H1 (cell line): Measurements from ENCODE around the gene TMTC2.

Experiments used
- BRCA1 ChIP-seq: IDR thresholded peaks from 2 replicates; pipeline ENCODE4 v1.6.1; 2012; ENCODE audit warnings: low read depth, low read length, improper control_type of control experiment
- CEBPB ChIP-seq: IDR thresholded peaks from 2 replicates; pipeline ENCODE4 v1.6.1; 2012; ENCODE audit warnings: low read depth, low read length
- CTCF ChIP-seq, 3 experiments: IDR thresholded peaks; 1 replicate in 2 of 3; 2 replicates in 1 of 3; pipeline versions ENCODE4 v1.5.1 to v1.6.1; 2011; ENCODE audit warnings: low read length in 3 of 3, mild to moderate bottlenecking in 3 of 3, inconsistent platforms in 2 of 3, low read depth in 1 of 3, moderate library complexity in 1 of 3; ENCODE audit not compliant: insufficient read depth in 1 of 3; ENCODE audit errors: control extremely low read depth in 1 of 3
- GABPA ChIP-seq: IDR thresholded peaks from 2 replicates; pipeline ENCODE4 v1.6.1; 2011; ENCODE audit warnings: mild to moderate bottlenecking, low read length, moderate library complexity, borderline replicate concordance; ENCODE audit not compliant: insufficient read depth
- POLR2AphosphoS5 ChIP-seq: IDR thresholded peaks from 2 replicates; pipeline ENCODE4 v1.6.1; 2011; ENCODE audit warnings: low read depth, low read length
- YY1 ChIP-seq: IDR thresholded peaks from 2 replicates; pipeline ENCODE4 v1.6.1; 2011; ENCODE audit warnings: low read depth, mild to moderate bottlenecking, low read length
- ZNF274 ChIP-seq: IDR thresholded peaks from 2 replicates; pipeline ENCODE4 v1.7.0; 2012; ENCODE audit warnings: low read length, borderline replicate concordance; ENCODE audit errors: extremely low read depth
- TF ChIP-seq, protein P1 (sequence below): IDR thresholded peaks from 2 replicates; pipeline ENCODE4 v1.6.1; 2011; ENCODE audit warnings: low read length, improper control_type of control experiment

- TF ChIP-seq CTCF (IDR thresholded peaks at IDR 0.05; ENCODE audit: control extremely low read depth in 1 of 3, insufficient read depth in 1 of 3, low read depth in 1 of 3, low read length in 3 of 3), result no peak
- TF ChIP-seq YY1, result no peak
- TF ChIP-seq POLR2AphosphoS5, result no peak
- no peak for TF ChIP-seq GABPA
- TF ChIP-seq CEBPB, result no peak
- TF ChIP-seq, protein P1, sequence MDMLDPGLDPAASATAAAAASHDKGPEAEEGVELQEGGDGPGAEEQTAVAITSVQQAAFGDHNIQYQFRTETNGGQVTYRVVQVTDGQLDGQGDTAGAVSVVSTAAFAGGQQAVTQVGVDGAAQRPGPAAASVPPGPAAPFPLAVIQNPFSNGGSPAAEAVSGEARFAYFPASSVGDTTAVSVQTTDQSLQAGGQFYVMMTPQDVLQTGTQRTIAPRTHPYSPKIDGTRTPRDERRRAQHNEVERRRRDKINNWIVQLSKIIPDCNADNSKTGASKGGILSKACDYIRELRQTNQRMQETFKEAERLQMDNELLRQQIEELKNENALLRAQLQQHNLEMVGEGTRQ, result no peak
- no peak for TF ChIP-seq ZNF274
- TF ChIP-seq BRCA1, result no peak
Measured at GRCh38 chr12:82648259-82648909, 38.3 kb upstream of the TMTC2 start.
